GM21737 (cell line): ENCODE measurements around the gene CLDND2.
"Not testable (repeated sequence)": the region's sequence is repeated elsewhere in the genome, so short reads cannot be mapped to it uniquely, and the experiment has no call there.

Experiments used
- ATAC-seq: cut with Tn5 transposase; IDR thresholded peaks from one replicate; pipeline ENCODE4 v1.9.1; 2021; ENCODE audit warnings: mild to moderate bottlenecking, moderate library complexity; ENCODE audit not compliant: unreplicated experiment

CLDND2 gene, protein sequence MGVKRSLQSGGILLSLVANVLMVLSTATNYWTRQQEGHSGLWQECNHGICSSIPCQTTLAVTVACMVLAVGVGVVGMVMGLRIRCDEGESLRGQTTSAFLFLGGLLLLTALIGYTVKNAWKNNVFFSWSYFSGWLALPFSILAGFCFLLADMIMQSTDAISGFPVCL

GRCh38 chr19:51368366-51369282 lies at the start of gene CLDND2:
Gene CLDND2 (minus strand): TSS chr19:51369003. CDS start chr19:51368577, 426 bp downstream.
- no peak for ATAC-seq

DNA sequence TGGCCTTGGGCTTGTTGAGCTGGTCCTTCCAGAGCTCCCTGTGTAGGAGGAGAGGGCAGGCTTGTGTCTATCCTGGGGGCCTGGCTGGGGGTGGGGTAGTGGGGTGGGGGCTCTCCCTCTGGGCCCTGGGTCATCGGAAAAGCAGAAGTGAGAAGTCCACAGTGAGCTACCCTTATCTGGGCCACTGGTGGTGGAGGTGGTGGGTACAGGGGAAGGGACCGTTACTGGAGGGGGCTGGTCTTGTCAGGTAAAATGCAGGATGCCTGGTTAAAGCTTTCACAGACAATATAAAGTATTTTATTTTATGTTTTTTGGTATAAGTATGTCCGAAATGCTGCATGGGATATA lies 49.0 kb upstream of the CLDND2 start:
- peak; percentile 31 for ATAC-seq

- peak; percentile 60 for ATAC-seq
These were observed 48.5 kb upstream of the CLDND2 start, which contains the start of gene SIGLEC10 for GRCh38 chr19:51417107-51417809. Gene SIGLEC10 (minus strand): TSS chr19:51417642. CDS start chr19:51417581, 61 bp downstream.

- not testable (repeated sequence) for ATAC-seq
These were observed 47.6 kb upstream of the CLDND2 start for GRCh38 chr19:51416422-51416821.

GRCh38 chr19:51415187-51415586 lies 46.4 kb upstream of the CLDND2 start:
- ATAC-seq, result no peak

DNA sequence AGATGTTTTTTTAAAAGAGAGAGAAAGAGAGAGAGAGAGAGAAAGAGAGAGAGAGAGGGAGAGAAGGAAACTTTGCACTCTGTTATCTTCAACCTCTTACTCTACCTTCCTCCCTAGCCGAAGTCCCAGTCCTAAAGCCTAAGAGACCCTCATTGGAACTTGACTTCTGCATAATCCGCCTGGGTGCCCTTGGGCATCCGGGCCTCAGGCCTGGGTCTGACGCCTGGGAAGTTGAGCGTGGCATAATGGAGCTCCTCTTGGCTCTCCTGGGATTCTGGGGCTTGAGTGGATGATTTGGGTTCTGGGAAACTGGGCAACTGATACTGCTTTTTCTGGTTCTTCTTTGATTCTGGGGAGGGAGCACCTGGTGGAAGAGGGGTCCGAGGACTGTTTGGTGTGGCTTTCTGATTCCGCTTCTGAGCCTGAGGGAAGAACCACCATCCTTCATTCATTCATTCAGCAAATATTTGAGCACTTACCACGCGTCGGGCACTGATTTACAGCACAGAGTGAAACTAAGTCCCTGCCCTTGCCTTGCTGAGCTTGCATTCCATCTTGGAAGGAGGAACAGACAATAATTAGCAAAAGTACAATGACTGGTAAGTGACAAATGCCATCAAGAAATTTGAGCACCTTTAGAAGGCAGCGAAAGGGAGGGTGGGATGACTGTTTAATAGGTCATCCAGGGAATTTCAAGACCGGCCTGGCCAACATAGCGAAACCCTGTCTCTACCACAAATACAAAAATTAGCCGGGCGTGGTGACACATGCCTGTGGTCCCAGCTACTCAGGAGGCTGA lies 42.3 kb upstream of the CLDND2 start:
- ATAC-seq, result no peak

DNA sequence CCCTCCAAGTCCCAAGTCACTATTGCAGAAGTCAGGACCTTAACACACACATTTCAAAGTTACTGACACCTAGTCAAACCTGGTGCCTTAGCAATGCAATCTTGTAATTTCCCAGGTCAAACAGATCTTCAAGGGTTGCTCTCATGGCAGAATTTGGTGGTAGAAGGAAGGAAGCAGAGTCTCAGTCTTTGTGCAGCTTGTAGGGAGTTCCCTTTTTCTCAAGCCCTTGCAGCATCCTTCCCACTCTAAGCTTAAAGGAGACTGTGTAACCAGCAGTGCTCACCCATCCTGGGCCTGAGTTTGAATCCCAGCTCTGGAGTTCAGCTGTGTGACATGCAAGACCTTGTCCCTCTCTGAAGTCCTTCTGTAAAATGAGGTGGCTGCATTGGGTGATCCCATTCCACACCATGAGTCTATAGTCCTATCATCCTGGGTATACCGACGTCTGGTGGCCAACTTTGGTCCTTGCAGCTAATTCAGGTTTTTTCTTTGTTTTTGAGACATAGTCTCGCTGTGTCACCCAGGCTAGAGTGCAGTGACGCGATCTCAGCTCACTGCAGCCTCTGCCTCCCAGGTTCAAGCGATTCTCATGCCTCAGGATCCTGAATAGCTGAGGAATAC lies 38.8 kb upstream of the CLDND2 start:
- ATAC-seq, result no peak

- ATAC-seq, result no peak
These were observed 33.3 kb upstream of the CLDND2 start for GRCh38 chr19:51402117-51402516.

DNA sequence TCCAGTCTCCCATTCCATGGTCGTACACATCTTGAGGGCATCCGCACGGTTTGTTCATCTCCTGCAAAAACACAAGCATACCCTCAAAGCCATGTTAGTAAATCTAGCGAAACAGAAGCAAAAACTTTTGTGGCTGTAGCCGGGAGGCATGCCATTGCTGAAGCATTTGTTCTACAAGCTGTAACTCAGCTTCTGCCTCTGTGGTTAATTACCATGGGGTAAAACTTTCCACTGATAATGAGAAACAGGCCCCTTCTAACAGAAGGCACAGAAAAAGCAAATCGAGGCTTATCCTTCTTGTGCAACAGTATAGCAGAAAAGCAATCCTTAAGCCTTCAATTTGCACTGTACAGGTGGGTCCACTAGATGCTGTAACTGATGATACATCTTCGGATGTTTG lies 31.1 kb upstream of the CLDND2 start:
- ATAC-seq, result not testable (repeated sequence)

DNA sequence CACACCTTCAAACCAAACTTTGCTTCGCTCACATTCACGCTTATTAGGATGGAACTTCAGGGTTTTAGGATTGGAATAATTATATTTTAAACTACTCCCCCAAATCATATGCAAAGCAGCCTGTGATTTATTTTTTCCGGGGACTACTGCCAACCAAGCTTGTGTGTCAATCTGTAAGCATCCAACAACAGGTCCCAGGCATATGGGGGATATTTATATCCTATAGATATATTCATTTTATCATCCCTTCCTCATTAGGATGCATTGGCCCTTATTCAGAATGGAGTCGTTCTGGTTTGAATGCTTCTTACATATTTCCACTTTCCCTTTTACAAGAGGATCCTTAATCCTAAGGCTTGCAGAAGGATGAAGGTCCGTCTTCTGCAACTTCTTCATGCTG lies 30.4 kb upstream of the CLDND2 start:
- no peak for ATAC-seq

DNA sequence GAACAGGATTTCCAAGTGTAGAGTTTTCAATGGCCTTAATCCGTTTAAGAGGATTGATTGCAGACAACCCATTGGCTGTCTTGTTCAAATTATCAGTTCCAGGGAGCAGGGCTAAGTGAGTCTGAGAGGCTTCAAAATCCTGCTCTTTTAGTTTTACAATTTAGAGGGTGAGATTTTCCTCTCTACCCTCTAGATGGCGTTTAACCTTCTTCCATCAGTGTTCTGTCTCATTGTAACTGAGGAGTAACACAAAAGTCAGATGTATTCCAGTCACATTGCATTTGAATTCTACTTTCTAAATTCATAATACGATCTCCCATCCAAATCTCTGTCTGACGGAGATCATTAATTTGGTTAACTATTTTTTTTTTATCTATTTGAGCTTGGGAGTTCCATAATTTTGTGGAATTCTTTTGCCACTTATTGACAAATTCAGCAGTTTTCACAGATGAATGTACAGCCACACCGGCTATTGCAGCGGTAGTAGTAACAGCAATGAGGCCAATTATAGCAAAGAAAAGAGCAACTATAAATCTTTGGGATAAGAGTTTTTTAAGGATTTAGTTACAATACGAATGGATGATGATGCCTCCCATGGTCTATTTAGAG lies 29.4 kb upstream of the CLDND2 start:
- ATAC-seq, result no peak

GRCh38 chr19:51397453-51397852 lies 28.6 kb upstream of the CLDND2 start:
- ATAC-seq, result not testable (repeated sequence)

DNA sequence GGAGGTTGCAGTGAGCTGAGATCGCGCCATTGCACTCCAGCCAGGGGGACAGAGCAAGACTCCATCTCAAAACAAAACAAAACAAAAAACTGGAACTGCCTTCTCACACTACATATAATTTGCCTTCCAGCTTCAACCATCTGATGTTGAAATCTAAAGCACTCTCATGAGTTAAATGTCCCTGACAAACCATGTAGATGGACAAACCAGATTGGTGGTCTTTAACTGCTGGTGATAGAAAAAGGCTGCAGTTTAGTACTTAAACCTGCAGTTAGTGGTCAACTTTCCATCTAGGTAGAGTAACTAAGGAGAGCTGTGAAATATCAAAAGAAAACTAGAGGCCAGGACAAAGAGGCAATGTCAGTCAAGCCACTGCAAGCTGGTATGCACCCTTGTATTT lies 27.4 kb upstream of the CLDND2 start:
- no peak for ATAC-seq

- ATAC-seq, result peak; percentile 86
These were observed 25.4 kb upstream of the CLDND2 start for GRCh38 chr19:51394050-51394836.

GRCh38 chr19:51392701-51393100 lies 23.9 kb upstream of the CLDND2 start:
- ATAC-seq, result no peak

DNA sequence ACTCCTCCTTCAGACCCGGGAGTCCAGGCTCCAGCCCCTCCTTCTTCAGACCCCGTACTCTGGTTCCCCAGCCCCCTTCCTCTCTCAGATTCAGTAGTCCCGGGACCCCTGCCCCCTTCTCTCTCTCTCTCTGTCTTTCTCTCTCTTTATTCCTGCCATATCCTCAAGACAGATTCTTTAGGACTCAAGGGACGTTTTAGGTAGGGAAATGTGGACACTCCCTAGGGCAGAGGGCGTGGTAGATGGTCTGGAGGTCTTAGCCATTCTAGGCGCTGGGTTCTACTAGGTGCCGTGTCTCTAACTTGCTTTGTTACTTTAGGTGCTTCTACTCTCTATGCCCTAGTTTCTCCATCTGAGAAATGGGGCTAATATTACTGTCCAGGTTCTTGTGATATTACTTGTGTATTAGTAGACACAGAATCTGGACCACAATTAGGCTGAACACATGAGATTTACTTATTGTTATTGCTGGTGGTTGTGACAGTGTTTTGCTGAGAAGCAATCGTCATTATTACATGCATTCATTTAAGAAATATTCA lies 22.3 kb upstream of the CLDND2 start:
- ATAC-seq, result no peak

DNA sequence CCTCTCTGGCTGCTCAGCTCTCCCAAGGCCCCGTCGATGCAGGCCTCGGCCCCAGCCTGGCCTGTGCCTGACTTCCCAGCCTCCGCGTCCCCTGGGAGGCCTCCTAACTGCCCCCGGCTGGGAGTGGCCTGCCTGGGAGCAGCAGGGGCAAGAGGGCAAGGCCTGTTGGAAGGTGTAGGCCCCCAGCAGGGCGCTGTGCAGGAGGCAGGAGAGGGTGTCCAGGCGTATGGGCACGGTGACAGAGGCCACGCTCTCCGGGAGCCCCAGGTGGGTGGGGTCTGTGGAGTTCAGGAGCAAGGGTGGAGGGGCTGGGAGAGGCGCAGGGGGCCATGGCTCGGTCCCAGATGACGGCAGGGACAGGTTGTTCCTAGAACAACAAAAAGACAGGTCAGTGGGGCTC lies 20.3 kb upstream of the CLDND2 start:
- ATAC-seq, result no peak

DNA sequence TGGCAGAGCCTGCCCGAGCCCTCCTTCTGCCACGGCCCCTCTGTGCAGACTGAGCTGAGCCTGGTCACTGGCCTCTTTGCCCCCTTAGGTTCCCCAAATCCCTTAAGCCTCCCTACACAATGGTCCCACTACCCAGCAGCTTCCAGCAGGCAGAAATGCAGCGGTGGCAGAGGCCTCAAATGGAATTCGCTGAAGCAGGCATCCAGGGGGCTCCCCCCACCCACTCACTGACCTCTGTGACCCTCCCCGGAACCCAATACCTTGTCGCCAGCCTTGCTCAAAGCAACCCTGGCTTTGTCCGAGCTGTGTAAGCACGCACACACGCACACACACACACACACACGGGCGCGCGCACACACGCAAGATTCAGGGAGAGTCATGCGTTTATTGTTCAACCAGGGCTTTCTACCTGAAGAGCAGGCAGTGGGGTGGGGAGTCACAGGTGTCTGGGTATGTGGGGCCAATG lies 19.2 kb upstream of the CLDND2 start, which contains the start of gene LIM2:
Gene LIM2 (minus strand): TSS at position 51 of the 466 bp plus-strand sequence. CDS start 531 bp downstream, outside the sequence.
- no peak for ATAC-seq
